T-helper 2 cell treated with Interferon-gamma antibody and Interleukin-4, amounts not matched to agents 5 μg/mL and 100 μg/mL, for 36 hours (primary cell): ENCODE data around the gene SERGEF.
"Not testable (repeated sequence)": the region's sequence is repeated elsewhere in the genome, so short reads cannot be mapped to it uniquely, and the experiment has no call there.

Experiments
- DNase-seq: peaks from one replicate; pipeline ENCODE4 v3.0.0; 2021; ENCODE audit warnings: low spot score
- H3K27ac Mint-ChIP-seq: one replicate; pipeline ENCODE4 v1.8.0; 2021; ENCODE audit warnings: mild to moderate bottlenecking, mixed read lengths
- H3K27me3 Mint-ChIP-seq: one replicate; pipeline ENCODE4 v1.8.0; 2021; ENCODE audit warnings: low read depth, mixed read lengths
- H3K36me3 Mint-ChIP-seq: one replicate; pipeline ENCODE4 v1.8.0; 2021; ENCODE audit warnings: low read depth, mixed read lengths
- H3K4me1 Mint-ChIP-seq: one replicate; pipeline ENCODE4 v1.8.0; 2021; ENCODE audit warnings: low read depth, mixed read lengths
- H3K4me3 Mint-ChIP-seq: one replicate; pipeline ENCODE4 v1.8.0; 2022; ENCODE audit warnings: mild to moderate bottlenecking, moderate library complexity, mixed read lengths
- H3K9me3 Mint-ChIP-seq: one replicate; pipeline ENCODE4 v1.8.0; 2021; ENCODE audit warnings: mixed read lengths

The SERGEF gene

DNA sequence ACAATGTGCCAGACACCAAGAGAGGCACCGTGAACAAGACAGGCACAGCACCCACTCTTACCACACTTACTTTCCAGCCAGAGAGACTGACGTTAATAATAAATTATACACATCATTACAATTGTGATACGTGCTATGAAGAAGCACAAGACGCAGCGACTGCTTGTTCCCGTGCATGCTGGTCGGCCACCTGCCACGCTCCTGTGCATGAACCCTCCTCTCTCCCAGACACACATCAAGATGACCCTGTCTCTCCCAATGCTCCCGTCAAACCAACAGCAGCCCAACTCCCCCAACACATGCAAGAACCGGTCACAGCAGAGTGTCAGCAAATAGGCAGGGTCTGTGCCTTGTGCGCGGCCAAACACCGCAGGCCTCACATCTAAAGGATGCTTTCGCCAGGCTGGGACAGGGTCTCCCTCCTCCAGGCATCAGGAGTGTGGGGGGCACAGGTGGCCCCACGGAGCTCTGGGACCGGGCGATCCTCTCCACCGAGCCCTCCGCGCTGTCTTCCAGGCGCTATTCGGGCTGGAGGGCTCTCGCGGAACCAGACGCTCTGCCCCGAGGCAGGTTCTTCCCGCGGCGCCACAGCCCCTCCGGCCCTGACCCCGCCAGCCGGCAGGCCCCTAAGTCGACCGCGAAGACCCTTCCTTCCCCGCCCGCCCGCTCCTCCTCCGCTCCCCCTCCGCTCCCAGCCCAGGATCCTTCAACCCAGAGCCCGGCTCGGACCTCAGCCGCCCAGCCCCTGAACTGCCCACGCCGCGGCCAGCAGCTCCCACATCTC, 533 bp downstream of the SERGEF start:
- no peaks in the 10 kb centered on the region for H3K9me3 Mint-ChIP-seq
- H3K4me1 Mint-ChIP-seq = peaks cover 31% of the 10 kb centered on the region
- peak overlapping the region; percentile 85 for H3K27ac Mint-ChIP-seq
- H3K36me3 Mint-ChIP-seq = peaks cover 4% of the 10 kb centered on the region
- peak overlapping the region; percentile 89 for H3K4me3 Mint-ChIP-seq
- DNase-seq = peak; percentile 10
- H3K27me3 Mint-ChIP-seq = no peaks in the 10 kb centered on the region

DNA sequence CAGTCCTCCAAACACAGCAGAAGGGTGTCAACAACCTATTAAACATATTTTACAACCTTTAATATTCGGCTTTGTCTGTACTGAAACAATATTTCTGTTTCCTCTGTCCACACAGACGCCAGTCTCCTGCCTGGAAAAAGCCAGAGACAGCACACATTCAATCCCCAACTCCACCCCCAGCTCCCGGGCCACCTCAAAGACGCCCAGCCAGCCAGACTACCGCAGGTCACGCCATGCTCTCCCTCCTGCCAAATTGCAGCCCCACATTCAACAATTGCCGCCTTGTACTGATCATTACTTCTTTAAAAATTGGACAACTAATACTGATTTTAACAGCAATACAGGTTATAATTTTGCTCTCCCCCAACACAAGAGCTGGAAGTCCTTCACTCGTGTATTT, 1.2 kb downstream of the SERGEF start:
- Mint-ChIP-seq H3K9me3 (no peaks in the 10 kb centered on the region), H3K4me3 (peak overlapping the region; percentile 89), H3K36me3 (peaks cover 6% of the 10 kb centered on the region), H3K27ac (peak overlapping the region; percentile 85), H3K4me1 (peaks cover 31% of the 10 kb centered on the region), H3K27me3 (no peaks in the 10 kb centered on the region)
- DNase-seq = no peak

DNA sequence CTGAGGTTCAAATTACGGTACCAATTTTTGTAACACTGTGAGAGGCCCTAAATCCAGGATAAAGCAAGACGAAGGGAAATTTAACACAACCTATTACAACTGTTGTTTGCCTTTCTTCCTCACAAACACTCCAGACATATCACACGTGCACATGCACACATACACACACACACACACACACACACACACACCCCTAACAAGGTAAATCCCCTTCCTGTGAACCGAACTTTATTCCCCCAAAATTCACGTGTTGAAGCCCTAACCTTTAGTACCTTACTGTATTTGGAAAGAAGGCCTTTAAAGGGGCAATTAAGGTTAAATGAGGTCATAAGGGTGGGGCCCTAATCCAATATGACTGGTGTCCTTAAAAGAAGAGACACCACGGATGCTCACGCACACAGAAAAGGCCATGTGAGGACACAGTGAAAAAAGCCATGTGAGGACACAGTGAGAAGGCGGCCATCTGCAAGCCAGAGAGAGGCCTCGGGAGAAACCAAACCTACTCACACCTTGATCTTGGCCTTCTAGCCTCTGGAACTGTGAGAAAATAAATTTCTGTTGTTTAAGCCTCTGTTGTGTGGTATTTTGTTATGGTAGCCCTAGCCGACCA, 1.8 kb downstream of the SERGEF start:
- H3K27me3 Mint-ChIP-seq = no peaks in the 10 kb centered on the region
- no peak overlapping the region for H3K27ac Mint-ChIP-seq
- peak overlapping the region; percentile 89 for H3K4me3 Mint-ChIP-seq
- DNase-seq = no peak
- H3K36me3 Mint-ChIP-seq = peaks cover 9% of the 10 kb centered on the region
- H3K4me1 Mint-ChIP-seq = peaks cover 31% of the 10 kb centered on the region
- H3K9me3 Mint-ChIP-seq = no peaks in the 10 kb centered on the region

DNA sequence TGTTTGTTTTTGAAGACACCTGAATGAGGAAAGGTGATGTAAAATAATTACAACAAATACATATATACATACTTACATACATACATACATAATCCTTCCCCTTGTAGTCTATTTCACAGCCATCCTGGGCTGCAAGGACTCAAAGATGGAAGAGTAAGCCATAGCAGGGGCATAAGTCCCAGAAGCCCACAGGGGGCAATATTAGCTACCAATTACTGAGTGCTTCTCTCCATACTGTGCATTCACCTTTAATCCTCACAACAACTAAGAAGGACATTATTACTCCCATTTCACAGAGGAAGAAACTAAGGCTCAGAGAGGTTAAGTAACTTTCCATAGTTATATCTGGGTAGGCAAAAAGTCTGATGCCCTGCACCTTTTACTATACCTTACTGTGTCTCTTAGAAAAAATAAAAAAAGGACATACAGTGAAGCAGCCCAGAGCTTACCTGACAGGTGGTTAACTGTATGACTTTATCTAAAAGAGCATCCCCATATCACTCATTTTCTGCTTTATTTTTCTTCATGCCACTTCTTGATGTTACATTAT, 2.7 kb downstream of the SERGEF start:
- Mint-ChIP-seq H3K9me3 (no peaks in the 10 kb centered on the region), H3K4me1 (peaks cover 31% of the 10 kb centered on the region), H3K4me3 (no peak overlapping the region), H3K36me3 (peaks cover 11% of the 10 kb centered on the region), H3K27ac (no peak overlapping the region), H3K27me3 (no peaks in the 10 kb centered on the region)
- no peak for DNase-seq

DNA sequence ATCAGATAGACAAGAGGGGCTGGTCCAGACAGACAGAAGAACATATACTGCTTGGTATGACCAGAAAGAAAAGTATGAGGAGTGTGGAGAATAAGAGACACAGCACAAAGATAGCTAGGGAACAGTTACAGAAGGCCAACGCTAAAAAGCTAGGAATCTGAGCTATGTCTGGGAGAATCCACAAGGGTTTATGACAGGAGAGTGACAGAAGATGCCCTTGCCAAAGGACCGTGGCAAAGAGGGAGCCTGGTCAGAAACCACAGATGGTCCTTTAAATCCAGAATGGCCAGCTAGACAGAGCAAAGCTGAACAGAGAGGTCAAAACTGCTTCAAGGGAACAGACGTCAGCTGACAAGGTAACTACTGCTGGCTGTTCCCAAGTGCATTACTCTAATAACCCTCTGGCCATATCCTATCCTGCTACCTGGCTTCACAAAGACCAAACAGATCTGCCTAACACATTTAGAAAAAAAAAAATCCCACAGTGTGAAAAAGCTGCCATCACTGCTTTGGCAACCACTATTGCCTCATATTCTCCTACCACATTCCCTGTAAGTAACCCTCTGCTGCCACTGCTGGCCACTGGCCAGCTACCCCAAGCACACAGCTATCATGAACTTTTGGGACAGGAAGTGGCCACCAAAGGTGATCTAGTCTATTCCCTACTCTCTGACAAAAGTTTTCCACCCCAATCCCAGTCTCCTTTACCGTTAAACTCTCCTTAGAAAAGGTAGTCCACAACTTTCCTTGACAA, 7.3 kb downstream of the SERGEF start:
- Mint-ChIP-seq H3K9me3 (no peaks in the 10 kb centered on the region), H3K4me3 (no peak overlapping the region), H3K27ac (no peak overlapping the region), H3K36me3 (peaks cover 23% of the 10 kb centered on the region), H3K4me1 (peaks cover 2% of the 10 kb centered on the region), H3K27me3 (no peaks in the 10 kb centered on the region)
- DNase-seq = no peak

DNA sequence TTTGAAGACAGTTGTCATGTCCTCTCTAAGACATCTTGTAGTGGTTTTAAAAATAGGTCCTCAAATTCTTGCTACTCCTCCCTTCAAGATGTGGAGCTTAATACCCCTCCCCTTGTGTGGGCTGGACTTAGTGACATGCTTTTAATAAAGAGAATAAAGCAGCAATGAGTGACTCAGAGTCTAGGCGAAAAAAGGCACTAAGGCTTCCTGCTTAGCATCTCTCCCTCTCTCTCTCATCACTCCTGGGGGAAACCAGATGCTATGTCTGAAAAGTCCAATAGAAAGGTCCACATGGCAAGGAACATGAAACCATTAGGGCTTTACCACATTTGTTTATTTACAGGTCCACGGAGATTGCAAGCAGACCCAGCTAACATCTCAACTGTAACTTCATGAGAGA, 11.7 kb downstream of the SERGEF start:
- Mint-ChIP-seq H3K9me3 (no peaks in the 10 kb centered on the region), H3K36me3 (peaks cover 32% of the 10 kb centered on the region), H3K4me1 (peaks cover 3% of the 10 kb centered on the region), H3K4me3 (no peak overlapping the region), H3K27ac (no peak overlapping the region), H3K27me3 (no peaks in the 10 kb centered on the region)
- no peak for DNase-seq

DNA sequence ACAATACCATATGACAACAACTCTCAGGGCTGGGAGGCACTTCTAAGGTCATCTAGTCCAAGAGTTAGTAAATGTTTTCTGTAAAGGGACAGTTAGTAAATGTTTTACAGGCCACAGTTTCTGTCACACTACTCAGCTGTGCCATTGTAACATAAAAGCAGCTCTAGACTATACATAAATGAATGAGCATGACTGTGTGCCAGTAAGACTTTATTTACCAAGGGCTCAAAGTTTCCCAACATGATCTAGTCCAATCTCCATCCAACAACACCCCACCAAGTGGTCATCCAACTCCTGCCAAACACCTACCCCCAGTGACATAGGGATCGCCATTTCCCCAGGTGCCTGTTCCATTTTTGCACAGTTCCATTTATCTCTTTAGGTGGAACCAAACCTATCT, 12.1 kb downstream of the SERGEF start:
- H3K27ac Mint-ChIP-seq = no peak overlapping the region
- no peak overlapping the region for H3K4me3 Mint-ChIP-seq
- no peak for DNase-seq
- H3K4me1 Mint-ChIP-seq = peaks cover 3% of the 10 kb centered on the region
- H3K9me3 Mint-ChIP-seq = no peaks in the 10 kb centered on the region
- H3K27me3 Mint-ChIP-seq = no peaks in the 10 kb centered on the region
- peaks cover 35% of the 10 kb centered on the region for H3K36me3 Mint-ChIP-seq

DNA sequence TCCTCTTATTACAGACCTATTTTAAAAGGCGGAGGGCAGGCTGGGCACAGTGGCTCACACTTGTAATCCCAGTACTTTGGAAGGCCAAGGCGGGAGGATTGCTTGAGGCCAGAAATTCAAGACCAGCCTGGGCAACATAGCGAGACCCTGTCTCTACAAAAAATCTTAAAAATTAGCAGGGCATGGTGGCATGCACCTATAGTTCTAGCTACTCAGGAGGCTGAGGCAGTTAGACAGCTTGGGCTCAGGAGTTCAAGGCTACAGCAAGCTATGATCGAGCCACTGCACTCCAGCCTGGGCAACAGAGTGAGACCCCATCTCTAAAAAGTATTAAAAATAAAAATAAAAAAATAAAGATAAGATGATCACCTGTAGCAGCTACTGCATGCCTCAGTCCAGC, 12.7 kb downstream of the SERGEF start:
- H3K27ac Mint-ChIP-seq, H3K9me3 Mint-ChIP-seq, DNase-seq, H3K4me3 Mint-ChIP-seq, H3K27me3 Mint-ChIP-seq, H3K4me1 Mint-ChIP-seq: not testable (repeated sequence)
- peaks cover 35% of the 10 kb centered on the region for H3K36me3 Mint-ChIP-seq

DNA sequence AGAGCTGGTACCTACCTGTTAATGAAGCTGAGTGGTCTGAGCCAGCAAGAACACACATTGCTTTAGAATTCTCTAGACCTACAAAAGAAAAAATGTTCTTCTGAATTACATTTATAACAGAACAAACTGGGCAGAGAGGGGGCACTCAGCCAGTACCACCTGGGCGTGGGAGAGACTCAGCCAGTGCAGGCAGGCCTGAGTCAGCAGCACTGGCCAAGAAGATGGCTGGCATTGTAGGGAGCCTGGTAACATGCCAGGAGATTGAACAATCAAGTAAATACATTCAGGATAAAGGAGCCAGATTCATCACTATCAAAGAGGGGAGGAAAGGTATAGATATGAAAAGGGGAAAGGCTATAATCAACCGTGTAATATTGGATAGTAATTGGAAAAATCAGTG, 19.9 kb downstream of the SERGEF start:
- no peaks in the 10 kb centered on the region for H3K9me3 Mint-ChIP-seq
- peaks cover 2% of the 10 kb centered on the region for H3K4me1 Mint-ChIP-seq
- H3K27ac Mint-ChIP-seq = no peak overlapping the region
- peaks cover 23% of the 10 kb centered on the region for H3K36me3 Mint-ChIP-seq
- H3K4me3 Mint-ChIP-seq = no peak overlapping the region
- DNase-seq = no peak
- no peaks in the 10 kb centered on the region for H3K27me3 Mint-ChIP-seq

DNA sequence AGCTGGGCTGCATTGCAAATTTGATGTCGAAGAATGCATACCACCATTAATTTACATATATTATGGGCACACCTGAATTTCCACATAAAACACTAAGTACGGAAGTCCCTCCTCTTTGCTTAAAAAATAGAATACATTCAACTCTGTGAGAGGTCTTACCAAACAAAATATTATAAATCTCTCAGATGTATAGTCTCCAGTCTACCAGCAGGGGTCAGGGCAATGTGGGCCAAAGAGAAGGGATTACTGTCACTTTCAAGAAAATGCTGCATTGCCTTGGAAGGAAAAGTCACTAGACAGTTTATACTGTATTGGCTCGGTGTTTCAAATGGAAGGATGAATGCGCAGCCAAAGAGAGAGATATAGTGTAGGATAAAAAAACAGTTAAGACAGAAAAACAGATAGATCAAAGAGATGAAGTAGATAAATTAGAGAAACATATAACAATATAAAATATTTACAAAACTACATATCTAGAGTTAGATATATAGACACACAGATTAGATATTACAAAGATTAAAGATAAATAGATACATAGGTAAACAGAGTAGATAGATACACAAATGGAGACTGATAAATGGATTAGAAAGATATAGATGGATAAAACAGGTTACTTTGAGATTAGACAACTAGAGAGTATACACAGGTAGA, 20.9 kb downstream of the SERGEF start:
- H3K27ac Mint-ChIP-seq = no peak overlapping the region
- peak; percentile 32 for DNase-seq
- peaks cover 30% of the 10 kb centered on the region for H3K36me3 Mint-ChIP-seq
- no peaks in the 10 kb centered on the region for H3K9me3 Mint-ChIP-seq
- H3K4me3 Mint-ChIP-seq = no peak overlapping the region
- H3K4me1 Mint-ChIP-seq = peaks cover 2% of the 10 kb centered on the region
- no peaks in the 10 kb centered on the region for H3K27me3 Mint-ChIP-seq

DNA sequence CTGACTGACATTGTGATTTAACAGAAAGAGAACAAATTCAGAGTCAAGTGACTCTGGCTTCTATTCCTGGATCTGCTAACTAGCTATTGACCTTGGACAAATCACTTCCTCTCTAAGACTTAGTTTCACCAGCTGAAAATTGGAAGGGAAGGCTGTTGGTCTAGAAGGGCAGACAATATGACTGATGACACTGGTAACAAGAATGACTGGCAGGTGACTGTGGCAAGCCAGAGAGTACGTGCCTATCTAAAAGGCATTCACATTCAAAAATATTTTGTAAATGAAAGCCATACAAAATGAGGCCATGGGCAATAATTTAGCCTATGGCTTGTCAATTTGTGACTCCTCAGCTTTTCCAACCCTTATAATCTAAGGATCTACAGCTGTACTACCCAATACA, 23.5 kb downstream of the SERGEF start:
- peaks cover 2% of the 10 kb centered on the region for H3K4me1 Mint-ChIP-seq
- H3K4me3 Mint-ChIP-seq = no peak overlapping the region
- no peaks in the 10 kb centered on the region for H3K27me3 Mint-ChIP-seq
- no peak overlapping the region for H3K27ac Mint-ChIP-seq
- peaks cover 30% of the 10 kb centered on the region for H3K36me3 Mint-ChIP-seq
- H3K9me3 Mint-ChIP-seq = no peaks in the 10 kb centered on the region
- no peak for DNase-seq

DNA sequence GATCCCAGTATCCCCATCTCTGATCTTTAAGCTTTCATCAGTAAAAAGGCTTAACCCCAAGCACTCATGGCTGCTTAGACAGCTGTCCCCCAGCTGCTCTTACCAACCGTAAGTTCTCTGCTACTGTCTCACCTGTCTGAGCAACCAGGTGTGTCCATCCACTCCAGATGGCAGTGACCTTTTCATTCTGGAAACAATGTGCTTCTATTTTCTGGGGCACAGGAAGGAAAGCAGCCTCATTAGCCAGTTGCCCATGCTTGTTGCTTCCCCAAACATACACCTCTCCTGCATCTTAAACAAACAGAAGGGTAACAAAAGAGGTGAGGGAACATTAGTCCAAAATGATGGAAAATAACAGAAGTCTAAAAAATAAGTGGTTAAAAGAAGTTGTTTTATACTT, 24.4 kb downstream of the SERGEF start:
- H3K27me3 Mint-ChIP-seq = no peaks in the 10 kb centered on the region
- H3K4me1 Mint-ChIP-seq = peaks cover 2% of the 10 kb centered on the region
- no peaks in the 10 kb centered on the region for H3K9me3 Mint-ChIP-seq
- no peak overlapping the region for H3K27ac Mint-ChIP-seq
- H3K4me3 Mint-ChIP-seq = no peak overlapping the region
- H3K36me3 Mint-ChIP-seq = peaks cover 39% of the 10 kb centered on the region
- no peak for DNase-seq

DNA sequence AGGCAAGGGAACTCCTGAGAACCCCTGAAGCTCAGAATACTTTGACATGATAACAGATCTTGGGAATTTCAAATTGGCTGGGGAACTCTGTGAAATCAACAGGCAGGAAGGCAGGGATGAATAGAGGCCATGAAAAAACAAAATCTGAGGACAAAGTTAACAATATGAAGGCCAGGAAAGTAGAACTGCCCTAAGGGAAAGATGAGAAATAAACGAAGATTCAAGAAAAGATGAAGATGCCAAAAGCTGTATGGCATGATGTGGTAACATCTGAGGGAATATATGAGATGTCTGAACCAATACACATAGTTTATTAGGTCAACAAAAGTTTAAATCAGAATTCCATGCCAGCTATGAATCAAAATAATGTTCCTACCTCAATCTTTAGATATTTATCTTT, 25.0 kb downstream of the SERGEF start:
- H3K4me1 Mint-ChIP-seq = peaks cover 2% of the 10 kb centered on the region
- no peak overlapping the region for H3K4me3 Mint-ChIP-seq
- no peak overlapping the region for H3K27ac Mint-ChIP-seq
- H3K9me3 Mint-ChIP-seq = no peaks in the 10 kb centered on the region
- peaks cover 39% of the 10 kb centered on the region for H3K36me3 Mint-ChIP-seq
- no peak for DNase-seq
- no peaks in the 10 kb centered on the region for H3K27me3 Mint-ChIP-seq
